Measurements from ENCODE around the gene SPATA9.
"Not testable (repeated sequence)": the region's sequence is repeated elsewhere in the genome, so short reads cannot be mapped to it uniquely, and the experiment has no call there.

Gene SPATA9

GRCh38 chr5:95715799-95716461 is 33.1 kb upstream of the SPATA9 start:
- no peak for DNase-seq

- DNase-seq = no peak
Observed at GRCh38 chr5:95713960-95714710, 31.3 kb upstream of the SPATA9 start.

GRCh38 chr5:95713246-95713645 is 30.5 kb upstream of the SPATA9 start:
- not testable (repeated sequence) for DNase-seq

GRCh38 chr5:95712347-95712958 is 29.7 kb upstream of the SPATA9 start:
- DNase-seq = no peak

- no peak for DNase-seq
Observed at GRCh38 chr5:95711501-95712346, 28.9 kb upstream of the SPATA9 start.

GRCh38 chr5:95710651-95711500 is 28.1 kb upstream of the SPATA9 start:
- not testable (repeated sequence) for DNase-seq

GRCh38 chr5:95709967-95710650 is 27.3 kb upstream of the SPATA9 start:
- no peak for DNase-seq

- no peak for DNase-seq
Observed at GRCh38 chr5:95708876-95709275, 26.1 kb upstream of the SPATA9 start.

- DNase-seq = not testable (repeated sequence)
Observed at GRCh38 chr5:95707534-95708188, 24.9 kb upstream of the SPATA9 start.

GRCh38 chr5:95707055-95707454 is 24.3 kb upstream of the SPATA9 start:
- no peak for DNase-seq

GRCh38 chr5:95706196-95706595 is 23.4 kb upstream of the SPATA9 start:
- DNase-seq = not testable (repeated sequence)

GRCh38 chr5:95704150-95704549 is 21.4 kb upstream of the SPATA9 start:
- DNase-seq = no peak

- no peak for DNase-seq
Observed at GRCh38 chr5:95701074-95701473, 18.3 kb upstream of the SPATA9 start.

- DNase-seq = no peak
Observed at GRCh38 chr5:95699337-95699736, 16.5 kb upstream of the SPATA9 start.

GRCh38 chr5:95697781-95698681 is 15.2 kb upstream of the SPATA9 start:
- no peak for DNase-seq

GRCh38 chr5:95690333-95690732 is 7.5 kb upstream of the SPATA9 start:
- DNase-seq = no peak

- DNase-seq = no peak
Observed at GRCh38 chr5:95689680-95690079, 6.9 kb upstream of the SPATA9 start.

- DNase-seq = no peak
Observed at GRCh38 chr5:95686651-95687050, 3.9 kb upstream of the SPATA9 start.

- DNase-seq = no peak
Observed at GRCh38 chr5:95684361-95684760, 1.6 kb upstream of the SPATA9 start.

GRCh38 chr5:95673081-95673480 is 9.7 kb downstream of the SPATA9 start:
- DNase-seq = no peak
